Measurements from ENCODE around the gene LRMDA. TPM values are rescaled to one million over a fixed set of nuclear protein-coding genes. Genes with fewer than 3 reads are reported as not detected.

The LRMDA gene
- total RNA-seq, 1 donor from 2014 or later = 18.7 TPM

DNA sequence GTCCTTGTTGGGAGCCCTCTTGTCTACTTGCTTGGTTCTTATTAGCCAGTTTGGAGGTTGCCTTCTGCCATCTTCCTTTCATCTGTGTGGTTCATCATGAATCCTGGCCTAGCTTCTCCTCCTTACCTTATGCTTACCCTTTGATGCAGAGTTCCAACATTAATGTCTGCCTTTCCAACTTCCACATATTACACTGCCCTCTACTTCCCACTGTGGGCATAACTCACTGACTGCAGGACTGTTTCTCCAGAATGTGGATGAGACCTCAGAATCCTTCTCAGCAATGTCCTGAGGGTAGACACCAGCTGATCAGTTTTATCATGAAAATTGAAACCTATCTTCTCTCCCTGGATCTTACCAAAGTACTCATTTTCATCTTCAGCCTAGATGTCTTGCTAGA is 491.0 kb downstream of the LRMDA start:
- TF ChIP-seq, protein P1, sequence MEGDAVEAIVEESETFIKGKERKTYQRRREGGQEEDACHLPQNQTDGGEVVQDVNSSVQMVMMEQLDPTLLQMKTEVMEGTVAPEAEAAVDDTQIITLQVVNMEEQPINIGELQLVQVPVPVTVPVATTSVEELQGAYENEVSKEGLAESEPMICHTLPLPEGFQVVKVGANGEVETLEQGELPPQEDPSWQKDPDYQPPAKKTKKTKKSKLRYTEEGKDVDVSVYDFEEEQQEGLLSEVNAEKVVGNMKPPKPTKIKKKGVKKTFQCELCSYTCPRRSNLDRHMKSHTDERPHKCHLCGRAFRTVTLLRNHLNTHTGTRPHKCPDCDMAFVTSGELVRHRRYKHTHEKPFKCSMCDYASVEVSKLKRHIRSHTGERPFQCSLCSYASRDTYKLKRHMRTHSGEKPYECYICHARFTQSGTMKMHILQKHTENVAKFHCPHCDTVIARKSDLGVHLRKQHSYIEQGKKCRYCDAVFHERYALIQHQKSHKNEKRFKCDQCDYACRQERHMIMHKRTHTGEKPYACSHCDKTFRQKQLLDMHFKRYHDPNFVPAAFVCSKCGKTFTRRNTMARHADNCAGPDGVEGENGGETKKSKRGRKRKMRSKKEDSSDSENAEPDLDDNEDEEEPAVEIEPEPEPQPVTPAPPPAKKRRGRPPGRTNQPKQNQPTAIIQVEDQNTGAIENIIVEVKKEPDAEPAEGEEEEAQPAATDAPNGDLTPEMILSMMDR (IDR thresholded peaks at IDR 0.05; ENCODE audit: insufficient read depth, low read length, poor library complexity, severe bottlenecking) = peak; percentile 32
- Histone ChIP-seq H3K4me3 (ENCODE audit: low read depth, low read length) (no peak overlapping the region), H3K36me3 (ENCODE audit: control insufficient read depth, insufficient read depth, low read length) (no peaks in the 10 kb centered on the region), H3K27me3 (ENCODE audit: control insufficient read depth, insufficient read depth, low read length) (no peaks in the 10 kb centered on the region)
- DNase-seq (ENCODE audit: low read depth) = no peak

DNA sequence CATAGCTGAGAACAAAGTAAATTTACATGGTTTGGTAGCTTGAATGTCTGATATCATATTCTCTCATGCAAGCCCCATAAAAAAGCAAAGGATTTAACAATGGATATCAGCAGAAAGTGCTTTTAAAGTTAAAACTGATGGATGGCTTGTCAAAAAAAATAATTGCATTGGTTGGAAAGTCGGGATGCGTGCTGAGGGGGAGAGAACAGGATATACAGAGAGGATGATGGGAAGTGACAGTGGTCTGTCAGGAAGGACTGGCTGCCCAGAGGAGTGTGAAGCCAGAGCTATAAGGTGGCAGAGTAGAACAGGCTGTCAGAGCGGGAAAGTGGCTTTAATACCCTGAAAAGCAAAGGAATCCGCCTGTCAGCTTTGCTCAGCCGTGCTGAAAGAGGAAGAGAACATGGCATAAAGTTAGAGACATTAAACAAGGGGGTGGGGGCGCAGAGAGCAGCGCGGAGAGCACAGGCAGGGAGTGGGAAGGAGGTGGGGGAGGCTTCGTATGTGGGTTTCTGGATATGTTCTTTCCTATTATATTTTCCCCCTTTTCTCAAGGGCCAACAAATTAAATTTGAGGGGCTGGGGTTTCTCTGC is 493.0 kb downstream of the LRMDA start:
- no peak for DNase-seq (ENCODE audit: low read depth)
- Histone ChIP-seq H3K4me3 (ENCODE audit: low read depth, low read length) (no peak overlapping the region), H3K36me3 (ENCODE audit: control insufficient read depth, insufficient read depth, low read length) (no peaks in the 10 kb centered on the region), H3K27me3 (ENCODE audit: control insufficient read depth, insufficient read depth, low read length) (no peaks in the 10 kb centered on the region)
- TF ChIP-seq, protein P1 (IDR thresholded peaks at IDR 0.05; ENCODE audit: insufficient read depth, low read length, poor library complexity, severe bottlenecking) = no peak

DNA sequence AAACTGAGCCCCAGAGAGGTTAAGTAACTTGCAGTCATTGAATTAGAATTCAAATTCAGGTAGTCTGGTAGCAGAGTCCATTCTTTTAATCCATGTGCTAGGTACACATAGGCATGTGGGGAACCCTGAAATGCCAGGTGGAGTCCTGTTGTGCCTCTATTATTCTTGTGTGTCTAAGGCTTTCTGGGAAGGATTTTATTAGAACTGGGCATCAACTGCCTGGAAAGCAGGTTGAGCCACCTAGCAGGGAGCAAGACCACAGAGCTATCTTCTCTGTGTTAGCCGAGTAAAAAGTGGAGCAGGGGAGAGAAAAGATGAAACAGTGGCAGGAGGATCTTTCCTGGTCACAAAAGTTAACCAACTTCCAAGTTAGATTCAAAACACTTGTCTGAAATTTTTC is 494.6 kb downstream of the LRMDA start:
- TF ChIP-seq, protein P1 (IDR thresholded peaks at IDR 0.05; ENCODE audit: insufficient read depth, low read length, poor library complexity, severe bottlenecking) = no peak
- Histone ChIP-seq H3K27me3 (ENCODE audit: control insufficient read depth, insufficient read depth, low read length) (no peaks in the 10 kb centered on the region), H3K36me3 (ENCODE audit: control insufficient read depth, insufficient read depth, low read length) (no peaks in the 10 kb centered on the region), H3K4me3 (ENCODE audit: low read depth, low read length) (no peak overlapping the region)
- no peak for DNase-seq (ENCODE audit: low read depth)

DNA sequence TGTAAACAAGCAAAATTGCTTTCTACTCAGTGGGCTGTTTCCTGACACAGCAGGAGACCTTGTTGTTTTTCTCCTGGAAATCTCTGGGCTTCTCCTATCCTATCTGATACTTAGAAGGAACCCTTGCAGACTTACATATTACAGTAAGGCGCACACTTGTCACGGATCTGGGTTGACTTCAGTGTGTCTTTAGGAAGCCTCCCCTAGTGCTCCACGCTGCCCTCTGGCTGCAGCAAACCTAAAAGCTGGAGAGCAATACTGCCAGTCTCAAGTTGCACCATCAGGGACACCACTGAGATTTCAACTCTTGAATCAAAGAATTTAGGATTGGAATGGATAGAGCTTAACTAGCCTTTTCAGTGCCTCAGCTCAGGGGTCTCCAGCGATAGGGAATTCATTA is 495.3 kb downstream of the LRMDA start:
- TF ChIP-seq, protein P1 (IDR thresholded peaks at IDR 0.05; ENCODE audit: insufficient read depth, low read length, poor library complexity, severe bottlenecking) = no peak
- H3K27me3 ChIP-seq (ENCODE audit: control insufficient read depth, insufficient read depth, low read length) = no peaks in the 10 kb centered on the region
- H3K36me3 ChIP-seq (ENCODE audit: control insufficient read depth, insufficient read depth, low read length) = no peaks in the 10 kb centered on the region
- no peak overlapping the region for H3K4me3 ChIP-seq (ENCODE audit: low read depth, low read length)
- DNase-seq (ENCODE audit: low read depth) = no peak

DNA sequence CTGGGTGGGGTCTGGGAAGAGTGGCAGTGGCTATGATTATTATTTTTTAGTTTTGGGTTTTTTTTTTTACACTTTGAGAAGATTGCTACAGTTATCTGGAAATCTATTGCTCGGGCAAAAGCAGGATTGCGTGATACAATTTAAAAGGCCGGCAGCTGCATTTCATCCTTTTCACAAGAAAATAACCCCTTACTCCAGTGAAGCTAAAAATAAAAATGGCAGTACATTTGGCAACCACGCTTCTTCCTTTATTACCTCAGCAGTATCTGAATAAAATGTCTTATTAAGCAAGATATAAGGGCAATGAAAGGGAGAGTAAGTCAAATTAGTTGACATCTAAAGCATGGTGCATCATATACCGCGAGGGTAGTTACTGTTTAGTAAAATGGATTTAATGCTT is 496.8 kb downstream of the LRMDA start:
- Histone ChIP-seq H3K4me3 (ENCODE audit: low read depth, low read length) (no peak overlapping the region), H3K27me3 (ENCODE audit: control insufficient read depth, insufficient read depth, low read length) (no peaks in the 10 kb centered on the region), H3K36me3 (ENCODE audit: control insufficient read depth, insufficient read depth, low read length) (no peaks in the 10 kb centered on the region)
- no peak for DNase-seq (ENCODE audit: low read depth)
- TF ChIP-seq, protein P1 (IDR thresholded peaks at IDR 0.05; ENCODE audit: insufficient read depth, low read length, poor library complexity, severe bottlenecking) = no peak

DNA sequence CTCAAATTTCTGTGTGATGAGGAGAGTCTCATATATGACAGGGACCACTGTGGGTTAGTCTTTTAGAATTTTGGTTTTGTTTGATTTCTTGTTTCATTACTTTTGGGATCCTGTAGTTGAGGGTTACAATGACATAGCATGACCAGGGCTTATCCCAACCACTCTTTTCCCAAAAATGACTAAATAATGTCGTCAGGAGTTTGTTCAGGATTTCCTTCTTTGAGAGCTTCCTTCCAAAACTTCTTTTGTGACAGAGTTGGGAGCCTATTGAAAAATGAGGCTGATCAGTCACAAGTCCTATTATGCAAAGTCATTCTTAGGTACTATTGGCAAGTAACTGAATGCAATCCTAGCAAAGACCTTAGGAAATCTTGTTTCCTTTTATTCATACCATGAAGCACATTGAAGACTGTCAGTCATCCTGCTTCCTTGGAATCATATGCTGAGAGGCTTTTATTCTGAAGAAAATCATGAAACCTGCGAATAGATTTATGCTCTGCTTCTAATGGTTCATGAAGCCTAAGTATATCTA is 498.3 kb downstream of the LRMDA start:
- H3K27me3 ChIP-seq (ENCODE audit: control insufficient read depth, insufficient read depth, low read length) = no peaks in the 10 kb centered on the region
- TF ChIP-seq, protein P1 (IDR thresholded peaks at IDR 0.05; ENCODE audit: insufficient read depth, low read length, poor library complexity, severe bottlenecking) = no peak
- no peak overlapping the region for H3K4me3 ChIP-seq (ENCODE audit: low read depth, low read length)
- no peak for DNase-seq (ENCODE audit: low read depth)
- H3K36me3 ChIP-seq (ENCODE audit: control insufficient read depth, insufficient read depth, low read length) = no peaks in the 10 kb centered on the region
